ENCODE results near the gene VWF. TPM values are rescaled to one million over a fixed set of nuclear protein-coding genes. Genes with fewer than 3 reads are reported as not detected.

The VWF gene
- total and polyA plus RNA-seq, 2 experiments from 2014 or later: 0.42 to 0.56 TPM

GRCh38 chr12:6030081-6030480 lies 94.4 kb downstream of the VWF start:
- no peak for DNase-seq (ENCODE audit: low spot score)
- H3K36me3 Mint-ChIP-seq (ENCODE audit: low read depth): peaks cover 5% of the 10 kb centered on the region; the same call in 2 of the 3 replicates
- TF ChIP-seq EZH2 (IDR thresholded peaks at IDR 0.05; ENCODE audit: low read depth, unreplicated experiment): no peak
- TF ChIP-seq JUNB (IDR thresholded peaks at IDR 0.05; ENCODE audit: unreplicated experiment): no peak
- no peak for TF ChIP-seq ZNF331 (CRISPR knock-in tag; IDR thresholded peaks at IDR 0.05; ENCODE audit: low read depth)
- TF ChIP-seq ZNF462 (CRISPR knock-in tag; IDR thresholded peaks at IDR 0.05): no peak
- no peak for TF ChIP-seq POLR2AphosphoS5 (IDR thresholded peaks at IDR 0.05; ENCODE audit: low read depth)
- TF ChIP-seq STAT1 (IDR thresholded peaks at IDR 0.05; ENCODE audit: unreplicated experiment): no peak
- no peak for TF ChIP-seq ETS1 (IDR thresholded peaks at IDR 0.05)
- TF ChIP-seq CREB1 (CRISPR knock-in tag; IDR thresholded peaks at IDR 0.05; ENCODE audit: low read depth): no peak
- TF ChIP-seq CTCF (conservative IDR thresholded peaks at IDR 0.05; ENCODE audit: low read depth in 2 of 2): no peak
- TF ChIP-seq ZNF114 (CRISPR knock-in tag; IDR thresholded peaks at IDR 0.05): no peak
- no peak for TF ChIP-seq EZH2phosphoT487 (IDR thresholded peaks at IDR 0.05; ENCODE audit: unreplicated experiment)
- TF ChIP-seq REST (IDR thresholded peaks at IDR 0.05; ENCODE audit: unreplicated experiment): no peak

More at GRCh38 chr12:6030081-6030480, 94.4 kb downstream of the VWF start:
- H3K27me3 Mint-ChIP-seq (ENCODE audit: insufficient read depth, low read depth, poor library complexity): peaks cover 2% of the 10 kb centered on the region
- H3K27ac Mint-ChIP-seq: no peak overlapping the region
- H3K9me3 Mint-ChIP-seq: peaks cover 6% of the 10 kb centered on the region
- Histone ChIP-seq H3K27ac (ENCODE audit: low read depth) (no peak overlapping the region), H4K20me1 (replicated peaks; ENCODE audit: insufficient read depth) (no peaks in the 10 kb centered on the region), H2AFZ (no peak overlapping the region), H3K36me3 (ENCODE audit: insufficient read depth) (no peaks in the 10 kb centered on the region), H3K4me2 (no peak overlapping the region), H3K4me1 (ENCODE audit: insufficient read depth) (no peaks in the 10 kb centered on the region), H3K9me2 (ENCODE audit: insufficient read depth) (no peaks in the 10 kb centered on the region), H3K27me3 (ENCODE audit: insufficient read depth) (no peaks in the 10 kb centered on the region), H3K79me2 (replicated peaks; ENCODE audit: insufficient read depth) (no peaks in the 10 kb centered on the region), H3F3A (replicated peaks; ENCODE audit: low read depth) (no peaks in the 10 kb centered on the region), H3K4me3 (no peak overlapping the region)
- H3K4me1 Mint-ChIP-seq: no peaks in the 10 kb centered on the region
- H3K4me3 Mint-ChIP-seq: no peak overlapping the region
- ATAC-seq: no peak
